HCT116 (cell line): ENCODE measurements around the gene ZNF451. TPM values are rescaled to one million over a fixed set of nuclear protein-coding genes. Genes with fewer than 3 reads are reported as not detected.

Experiments
- ATAC-seq: fragments of 200-7000 bp; cut with Tn5 transposase; 2 replicates; pipeline ENCODE4 v1.9.1; 2020; ENCODE audit warnings: mild to moderate bottlenecking, moderate library complexity
- Bru-seq: library from RNA; stranded (reverse); fragments of 400-500 nt; gene quantifications from one replicate; lab custom pipeline; 2021; lab: Mats Ljungman, UMichigan
- BruChase-seq, 2 experiments: library from RNA; stranded (reverse); fragments of 400-500 nt; gene quantifications; one replicate each; lab custom pipeline; 2021; lab: Mats Ljungman, UMichigan
- BruUV-seq: library from RNA; stranded (reverse); fragments of 400-500 nt; replicated peaks from 2 replicates; lab custom pipeline; 2021; lab: Mats Ljungman, UMichigan
- CTCF ChIA-PET: fragments of 300-600 bp; sonication (Branson Sonifier 250); formaldehyde crosslinking; loops from one replicate; lab custom pipeline; 2021; ENCODE audit warnings: antibody characterized with exemption; lab: Charles Lee
- POLR2A ChIA-PET: fragments of 300-600, 350-600 bp; sonication (Branson Sonifier 250); formaldehyde crosslinking; loops from one replicate; lab custom pipeline; 2021; ENCODE audit warnings: antibody characterized with exemption; lab: Charles Lee
- RAD21 ChIA-PET, 2 experiments: fragments of 300-600 bp; sonication (Branson Sonifier 250); formaldehyde crosslinking; loops; one replicate each; lab custom pipeline; 2023; ENCODE audit warnings: low total read pairs in 2 of 2; ENCODE audit not compliant: uncharacterized antibody in 2 of 2, unreplicated experiment in 2 of 2, low non-redundant PET in 1 of 2; lab: Charles Lee
- DNase-seq: peaks from one replicate; pipeline ENCODE4 v3.0.0-alpha.2; 2010; ENCODE audit warnings: low read depth, low spot score
- H2AFZ ChIP-seq: fragments of 200-600 bp; shearing (Covaris generic), sonication (generic); 2 replicates; pipeline ENCODE4 v1.6.1; 2017; ENCODE audit warnings: low read depth, mixed run types, mixed read lengths, antibody characterized with exemption, low read length; ENCODE audit not compliant: poor library complexity, severe bottlenecking
- H3K27ac ChIP-seq: 2 replicates; pipeline ENCODE4 v1.5.1; 2012; ENCODE audit warnings: low read depth, low read length
- H3K27me3 ChIP-seq: fragments of 200-600 bp; sonication (generic); 2 replicates; pipeline ENCODE4 v1.6.1; 2016; ENCODE audit warnings: mixed run types, low read length, mixed read lengths; ENCODE audit not compliant: insufficient read depth
- H3K36me3 ChIP-seq, 2 experiments: fragments of 200-500 bp in 1 of 2; fragments of 200-600 bp in 1 of 2; sonication (Bioruptor generic) in 1 of 2; sonication (generic) in 1 of 2; 2 replicates each; pipeline versions ENCODE4 v1.5.1 to v1.6.1; 2014 to 2016; ENCODE audit warnings: low read length in 2 of 2, inconsistent platforms in 1 of 2, mixed read lengths in 1 of 2, mixed run types in 1 of 2; ENCODE audit not compliant: insufficient read depth in 2 of 2, control insufficient read depth in 1 of 2
- H3K4me1 ChIP-seq, 2 experiments: fragments of 200-600 bp in 1 of 2; sonication (generic) in 1 of 2; 2 replicates each; pipeline versions ENCODE4 v1.5.1 to v1.6.1; 2012 to 2017; ENCODE audit warnings: low read length in 2 of 2, inconsistent platforms in 1 of 2, mild to moderate bottlenecking in 1 of 2, mixed read lengths in 1 of 2, mixed run types in 1 of 2, moderate library complexity in 1 of 2; ENCODE audit not compliant: insufficient read depth in 2 of 2, control insufficient read depth in 1 of 2
- H3K4me2 ChIP-seq: fragments of 200-600 bp; sonication (generic); 2 replicates; pipeline ENCODE4 v1.6.1; 2017; ENCODE audit warnings: mixed run types, low read length, mixed read lengths
- H3K4me3 ChIP-seq, 2 experiments: fragments of 200-600 bp in 1 of 2; sonication (generic) in 1 of 2; replicated peaks in 1 of 2; 2 replicates each; pipeline ENCODE4 v1.5.1; 2011 to 2016; ENCODE audit warnings: low read length in 2 of 2, control low read depth in 1 of 2, low read depth in 1 of 2, mild to moderate bottlenecking in 1 of 2, mixed read lengths in 1 of 2, mixed run types in 1 of 2
- H3K79me2 ChIP-seq: fragments of 200-600 bp; sonication (generic); 2 replicates; pipeline ENCODE4 v1.6.1; 2017; ENCODE audit warnings: mild to moderate bottlenecking, mixed run types, low read length, moderate library complexity, mixed read lengths; ENCODE audit not compliant: insufficient read depth
- H3K9ac ChIP-seq: fragments of 200-600 bp; sonication (generic); 2 replicates; pipeline ENCODE4 v1.6.1; 2016; ENCODE audit warnings: low read length, mixed read lengths
- H3K9me2 ChIP-seq: fragments of 200-600 bp; sonication (generic), shearing (Covaris generic); 2 replicates; pipeline ENCODE4 v1.6.1; 2017; ENCODE audit warnings: mixed run types, mild to moderate bottlenecking, moderate library complexity; ENCODE audit not compliant: insufficient read depth
- H3K9me3 ChIP-seq, 2 experiments: fragments of 200-500 bp in 1 of 2; fragments of 200-600 bp in 1 of 2; sonication (Bioruptor generic) in 1 of 2; sonication (generic) in 1 of 2; 2 replicates each; pipeline ENCODE4 v1.6.1; 2014 to 2017; ENCODE audit warnings: low read length in 2 of 2, mixed read lengths in 2 of 2, inconsistent platforms in 1 of 2, low read depth in 1 of 2, mild to moderate bottlenecking in 1 of 2, mixed run types in 1 of 2, moderate library complexity in 1 of 2; ENCODE audit not compliant: control insufficient read depth in 1 of 2, insufficient read depth in 1 of 2
- H4K20me1 ChIP-seq: fragments of 200-600 bp; sonication (generic), shearing (Covaris generic); 2 replicates; pipeline ENCODE4 v1.6.1; 2017; ENCODE audit warnings: mixed run types, mild to moderate bottlenecking, moderate library complexity; ENCODE audit not compliant: insufficient read depth
- EGR1 ChIP-seq: IDR thresholded peaks from 2 replicates; pipeline ENCODE4 v1.6.1; 2012; ENCODE audit warnings: low read depth
- POLR2A ChIP-seq: IDR thresholded peaks from 2 replicates; pipeline ENCODE4 v1.7.0; 2011; ENCODE audit warnings: borderline replicate concordance; ENCODE audit not compliant: insufficient read depth, insufficient read length; ENCODE audit errors: extremely low read depth
- POLR2AphosphoS5 ChIP-seq: IDR thresholded peaks from 2 replicates; pipeline ENCODE4 v1.6.1; 2011; ENCODE audit warnings: mild to moderate bottlenecking, low read depth, low read length, moderate library complexity
- RAD21 ChIP-seq: IDR thresholded peaks from 2 replicates; pipeline ENCODE4 v1.6.1; 2012; ENCODE audit warnings: low read depth, mild to moderate bottlenecking
- REST ChIP-seq: IDR thresholded peaks from 2 replicates; pipeline ENCODE4 v1.6.1; 2012; ENCODE audit warnings: low read depth
- SIN3A ChIP-seq: IDR thresholded peaks from 2 replicates; pipeline ENCODE4 v1.6.1; 2012; ENCODE audit warnings: low read depth
- SP1 ChIP-seq: IDR thresholded peaks from 2 replicates; pipeline ENCODE4 v1.6.1; 2012; ENCODE audit warnings: low read depth
- YY1 ChIP-seq: IDR thresholded peaks from 2 replicates; pipeline ENCODE4 v1.6.1; 2011; ENCODE audit warnings: low read length, low read depth, moderate library complexity, mild to moderate bottlenecking; ENCODE audit not compliant: insufficient replicate concordance; ENCODE audit errors: extremely low read depth
- ZFX ChIP-seq: fragments of 450-650 bp; IDR thresholded peaks from 2 replicates; pipeline ENCODE4 v1.6.1; 2017
- ZNF274 ChIP-seq: fragments of 200-500 bp; sonication (Bioruptor generic); IDR thresholded peaks from 2 replicates; pipeline ENCODE4 v1.6.1; 2014; ENCODE audit warnings: mild to moderate bottlenecking, low read depth, low read length, inconsistent platforms
- intact Hi-C: fragments of 100-400 bp; cut with micrococcal nuclease; formaldehyde crosslinking; loops from 2 replicates; pipeline ENCODE4 v1.10.0; 2022
- long read RNA-seq: library from polyadenylated mRNA; unstranded; transcript quantifications from one replicate; pipeline ENCODE4 v2.0.0, GENCODE V29; 2021; ENCODE audit not compliant: unreplicated experiment
- polyA plus RNA-seq: library from polyadenylated mRNA; unstranded; fragments of >200 nt; gene quantifications from 2 replicates; pipeline ENCODE4 v1.2.1, GENCODE V29; 2012; ENCODE audit warnings: missing spikeins
- total RNA-seq: library from RNA; stranded (reverse); gene quantifications from one replicate; pipeline ENCODE4 v1.2.1, GENCODE V29; 2021; ENCODE audit not compliant: unreplicated experiment
- TF ChIP-seq, protein P1 (sequence below), 3 experiments: fragments of 200-600 bp in 1 of 3; sonication (generic) in 1 of 3; IDR thresholded peaks in 2 of 3; conservative IDR thresholded peaks in 1 of 3; 2 replicates each; pipeline ENCODE4 v1.5.1; 2012 to 2017; ENCODE audit warnings: low read depth in 2 of 3, low read length in 2 of 3, antibody characterized with exemption in 1 of 3, borderline replicate concordance in 1 of 3, control low read depth in 1 of 3, mild to moderate bottlenecking in 1 of 3, mixed read lengths in 1 of 3, mixed run types in 1 of 3, moderate library complexity in 1 of 3; ENCODE audit not compliant: insufficient read depth in 1 of 3

ZNF451 gene, protein sequence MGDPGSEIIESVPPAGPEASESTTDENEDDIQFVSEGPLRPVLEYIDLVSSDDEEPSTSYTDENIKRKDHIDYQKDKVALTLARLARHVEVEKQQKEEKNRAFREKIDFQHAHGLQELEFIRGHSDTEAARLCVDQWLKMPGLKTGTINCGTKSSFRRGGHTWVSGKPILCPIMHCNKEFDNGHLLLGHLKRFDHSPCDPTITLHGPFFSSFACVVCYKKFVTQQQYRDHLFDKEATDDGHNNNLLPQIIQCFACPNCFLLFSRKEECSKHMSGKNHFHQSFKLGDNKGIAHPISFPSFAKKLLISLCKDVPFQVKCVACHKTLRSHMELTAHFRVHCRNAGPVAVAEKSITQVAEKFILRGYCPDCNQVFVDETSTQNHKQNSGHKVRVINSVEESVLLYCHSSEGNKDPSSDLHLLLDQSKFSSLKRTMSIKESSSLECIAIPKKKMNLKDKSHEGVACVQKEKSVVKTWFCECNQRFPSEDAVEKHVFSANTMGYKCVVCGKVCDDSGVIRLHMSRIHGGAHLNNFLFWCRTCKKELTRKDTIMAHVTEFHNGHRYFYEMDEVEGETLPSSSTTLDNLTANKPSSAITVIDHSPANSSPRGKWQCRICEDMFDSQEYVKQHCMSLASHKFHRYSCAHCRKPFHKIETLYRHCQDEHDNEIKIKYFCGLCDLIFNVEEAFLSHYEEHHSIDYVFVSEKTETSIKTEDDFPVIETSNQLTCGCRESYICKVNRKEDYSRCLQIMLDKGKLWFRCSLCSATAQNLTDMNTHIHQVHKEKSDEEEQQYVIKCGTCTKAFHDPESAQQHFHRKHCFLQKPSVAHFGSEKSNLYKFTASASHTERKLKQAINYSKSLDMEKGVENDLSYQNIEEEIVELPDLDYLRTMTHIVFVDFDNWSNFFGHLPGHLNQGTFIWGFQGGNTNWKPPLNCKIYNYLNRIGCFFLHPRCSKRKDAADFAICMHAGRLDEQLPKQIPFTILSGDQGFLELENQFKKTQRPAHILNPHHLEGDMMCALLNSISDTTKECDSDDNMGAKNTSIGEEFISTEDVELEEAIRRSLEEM
- total RNA-seq (49.1 TPM), Bru-seq, nascent RNA (percentile 87 among the genes with signal in this experiment), BruChase-seq, experiment 1, labeled RNA remaining after a 6-hour chase (percentile 94 among the genes with signal in this experiment), BruChase-seq, experiment 2, labeled RNA remaining after a 2-hour chase (percentile 92 among the genes with signal in this experiment)
- 10.6 and 11.9 TPM in 2 replicates for polyA plus RNA-seq
- long read RNA-seq, full-length matches to known transcripts = 74 of 106 reads
- long read RNA-seq, partial matches to known transcripts = 8 of 106 reads
- long read RNA-seq, other reads (novel, unspliced or antisense) = 24 of 106 reads

DNA sequence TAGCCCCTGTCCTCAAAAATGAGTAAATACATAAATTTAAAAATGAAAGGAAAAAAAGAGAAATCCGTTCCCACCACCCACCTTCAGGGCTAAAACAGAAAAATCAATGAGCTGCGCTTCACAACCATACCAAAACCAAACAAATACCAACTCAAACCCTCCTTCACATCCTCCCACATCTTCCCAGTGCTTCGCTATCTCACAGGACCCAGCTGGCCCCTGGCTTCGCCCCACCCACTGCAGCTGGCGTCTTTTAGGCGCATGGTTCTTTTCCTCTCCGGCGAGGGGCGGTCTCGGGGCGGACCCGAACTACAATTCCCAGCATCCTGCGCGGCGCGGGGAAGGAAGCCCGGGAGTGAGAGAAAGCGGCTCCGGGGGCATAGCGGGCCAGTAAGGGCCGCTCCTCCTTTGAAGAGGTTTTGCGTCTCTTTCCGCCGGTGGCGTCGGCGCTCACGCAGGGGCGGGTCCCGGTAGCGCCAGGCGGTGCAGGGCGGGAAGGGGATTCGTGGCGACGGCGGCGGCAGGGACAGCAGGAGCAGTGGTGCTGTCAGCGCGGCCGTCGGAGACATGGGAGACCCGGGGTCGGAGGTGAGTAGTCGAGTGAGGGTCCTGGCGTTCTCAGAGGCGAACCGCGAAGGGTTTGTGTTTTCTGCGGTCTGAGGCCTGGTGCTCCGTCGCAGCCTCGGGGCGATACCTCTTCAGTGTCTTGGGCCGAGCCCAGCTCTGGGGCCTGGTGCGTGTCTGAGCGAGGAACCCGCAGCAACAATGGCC, at the start of gene ZNF451:
ZNF451 (plus strand) TSS at position 502 of the 771 bp plus-strand sequence; CDS start at position 568, 66 bp downstream.
- H3K9me2 ChIP-seq = no peaks in the 10 kb centered on the region
- H2AFZ ChIP-seq = peak within 1 kb of the TSS; percentile 59
- H4K20me1 ChIP-seq = peaks cover 4% of the 10 kb centered on the region; the same call in 1 of the 2 replicates
- ChIA-PET RAD21 (no interaction called here), POLR2A (no interaction called here), CTCF (interaction anchor here (0.7 kb wide), 1 partner anchor 187 kb away, joined by 3 read pairs; no protein-coding TSS in a partner anchor)
- no TSS peak for BruUV-seq
- peak within 1 kb of the TSS; percentile 45; the same call in 1 of the 2 replicates for H3K27ac ChIP-seq
- no peaks in the 10 kb centered on the region for H3K27me3 ChIP-seq
- H3K79me2 ChIP-seq = peaks cover 36% of the 10 kb centered on the region
- DNase-seq (peak; percentile 90), ATAC-seq (peak; percentile 94)
- H3K9me3 ChIP-seq = no peaks in the 10 kb centered on the region
- H3K4me3 ChIP-seq = peak within 1 kb of the TSS; percentile 55 to 61
- intact Hi-C loops = loop anchor here (10.0 kb wide), 1 partner anchor 185 kb away; no protein-coding TSS in a partner anchor
- H3K4me2 ChIP-seq = peak within 1 kb of the TSS; percentile 57
- peaks cover 4 to 12% of the 10 kb centered on the region in 2 experiments; a peak in 3 of 4 replicates for H3K4me1 ChIP-seq
- peaks cover 0 to 4% of the 10 kb centered on the region in 2 experiments; a peak in 3 of 4 replicates for H3K36me3 ChIP-seq
- peak within 1 kb of the TSS; percentile 65 for H3K9ac ChIP-seq
- TF ChIP-seq ZNF274 (no peak), SP1 (peak; percentile 83), POLR2A (peak; percentile 29), YY1 (peak; percentile 78), SIN3A (peak; percentile 91), ZFX (peak; percentile 80), EGR1 (peak; percentile 39; the same call in 1 of the 2 replicates), RAD21 (no peak), POLR2AphosphoS5 (peak; percentile 76), REST (no peak)
- TF ChIP-seq, protein P1, sequence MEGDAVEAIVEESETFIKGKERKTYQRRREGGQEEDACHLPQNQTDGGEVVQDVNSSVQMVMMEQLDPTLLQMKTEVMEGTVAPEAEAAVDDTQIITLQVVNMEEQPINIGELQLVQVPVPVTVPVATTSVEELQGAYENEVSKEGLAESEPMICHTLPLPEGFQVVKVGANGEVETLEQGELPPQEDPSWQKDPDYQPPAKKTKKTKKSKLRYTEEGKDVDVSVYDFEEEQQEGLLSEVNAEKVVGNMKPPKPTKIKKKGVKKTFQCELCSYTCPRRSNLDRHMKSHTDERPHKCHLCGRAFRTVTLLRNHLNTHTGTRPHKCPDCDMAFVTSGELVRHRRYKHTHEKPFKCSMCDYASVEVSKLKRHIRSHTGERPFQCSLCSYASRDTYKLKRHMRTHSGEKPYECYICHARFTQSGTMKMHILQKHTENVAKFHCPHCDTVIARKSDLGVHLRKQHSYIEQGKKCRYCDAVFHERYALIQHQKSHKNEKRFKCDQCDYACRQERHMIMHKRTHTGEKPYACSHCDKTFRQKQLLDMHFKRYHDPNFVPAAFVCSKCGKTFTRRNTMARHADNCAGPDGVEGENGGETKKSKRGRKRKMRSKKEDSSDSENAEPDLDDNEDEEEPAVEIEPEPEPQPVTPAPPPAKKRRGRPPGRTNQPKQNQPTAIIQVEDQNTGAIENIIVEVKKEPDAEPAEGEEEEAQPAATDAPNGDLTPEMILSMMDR (IDR thresholded peaks at IDR 0.05 in 2 of 3, conservative IDR thresholded peaks at IDR 0.05 in 1 of 3; ENCODE audit: borderline replicate concordance in 1 of 3, insufficient read depth in 1 of 3, low read depth in 2 of 3, low read length in 2 of 3) = no peak
